CD8-positive, alpha-beta memory T cell (primary cell): ENCODE measurements around the gene GCNA. TPM values are rescaled to one million over a fixed set of nuclear protein-coding genes. Genes with fewer than 3 reads are reported as not detected.
"Not testable (repeated sequence)": the region's sequence is repeated elsewhere in the genome, so short reads cannot be mapped to it uniquely, and the experiment has no call there.

Experiments
- CTCF ChIA-PET: fragments of 350-600 bp; sonication (Branson Sonifier 250); formaldehyde crosslinking; loops from one replicate; lab custom pipeline; 2021; ENCODE audit warnings: antibody characterized with exemption; lab: Charles Lee
- POLR2A ChIA-PET: fragments of 350-600 bp; sonication (Branson Sonifier 250); formaldehyde crosslinking; loops from one replicate; lab custom pipeline; 2021; ENCODE audit warnings: antibody characterized with exemption; lab: Charles Lee
- DNase-seq, 5 donors: peaks; one replicate each; pipeline versions ENCODE4 v3.0.0 to v3.0.0-alpha.2; 2020 to 2022; ENCODE audit warnings: mixed read lengths in 1 of 5
- H3K27ac ChIP-seq: one replicate; pipeline ENCODE4 v1.7.0; 2013; ENCODE audit warnings: low read depth, mild to moderate bottlenecking, low read length, moderate library complexity
- H3K27me3 ChIP-seq: 2 replicates; pipeline ENCODE4 v1.7.0; 2013; ENCODE audit warnings: low read length, mild to moderate bottlenecking; ENCODE audit not compliant: insufficient read depth, poor library complexity, severe bottlenecking
- H3K36me3 ChIP-seq: 2 replicates; pipeline ENCODE4 v1.7.0; 2013; ENCODE audit warnings: mild to moderate bottlenecking, low read length, moderate library complexity; ENCODE audit not compliant: insufficient read depth
- H3K4me1 ChIP-seq: 2 replicates; pipeline ENCODE4 v1.7.0; 2013; ENCODE audit warnings: mild to moderate bottlenecking, low read length, moderate library complexity; ENCODE audit not compliant: insufficient read depth
- H3K4me3 ChIP-seq: 2 replicates; pipeline ENCODE4 v1.7.0; 2013; ENCODE audit warnings: mild to moderate bottlenecking, low read length
- H3K9me3 ChIP-seq: 2 replicates; pipeline ENCODE4 v1.7.0; 2013; ENCODE audit warnings: mild to moderate bottlenecking, low read length
- H3K27ac Mint-ChIP-seq, 8 donors: one replicate each; pipeline ENCODE4 v1.8.0; 2020 to 2021; ENCODE audit warnings: mixed read lengths in 8 of 8, mild to moderate bottlenecking in 6 of 8, inconsistent platforms in 3 of 8, moderate library complexity in 3 of 8
- H3K27me3 Mint-ChIP-seq, 2 donors: one replicate each; pipeline ENCODE4 v1.8.0; 2020 to 2021; ENCODE audit warnings: mixed read lengths in 2 of 2, mild to moderate bottlenecking in 1 of 2, moderate library complexity in 1 of 2
- H3K36me3 Mint-ChIP-seq, 3 donors: one replicate each; pipeline ENCODE4 v1.8.0; 2020 to 2021; ENCODE audit warnings: mixed read lengths in 3 of 3, inconsistent platforms in 1 of 3, mild to moderate bottlenecking in 1 of 3
- H3K4me1 Mint-ChIP-seq, 3 donors: one replicate each; pipeline ENCODE4 v1.8.0; 2020 to 2021; ENCODE audit warnings: mixed read lengths in 3 of 3, inconsistent platforms in 1 of 3, mild to moderate bottlenecking in 1 of 3
- H3K4me3 Mint-ChIP-seq, 7 donors: one replicate each; pipeline ENCODE4 v1.8.0; 2020 to 2021; ENCODE audit warnings: mixed read lengths in 7 of 7, mild to moderate bottlenecking in 6 of 7, moderate library complexity in 4 of 7, inconsistent platforms in 2 of 7
- H3K9me3 Mint-ChIP-seq, 5 donors: one replicate each; pipeline ENCODE4 v1.8.0; 2020 to 2022; ENCODE audit warnings: mixed read lengths in 5 of 5, mild to moderate bottlenecking in 3 of 5, moderate library complexity in 2 of 5, inconsistent platforms in 1 of 5
- polyA plus RNA-seq: library from polyadenylated mRNA; unstranded; fragments of 300-500 nt; fragmentation: Illumina TruSeq; gene quantifications from one replicate; pipeline ENCODE4 v1.2.3, GENCODE V29; 2021
- total RNA-seq, 2 experiments: library from RNA; stranded (reverse); gene quantifications; one replicate each; pipeline ENCODE4 v1.2.3, GENCODE V29; 2021

The GCNA gene
- total and polyA plus RNA-seq, 3 experiments from 2014 or later = 0.67 to 4.2 (median 3.9) TPM

GRCh38 chrX:71638409-71638808 lies 60.2 kb downstream of the GCNA start:
- H3K4me3 ChIP-seq = peak overlapping the region; percentile 28
- H3K4me1 Mint-ChIP-seq = peaks cover 4 to 15% (median 15%) of the 10 kb centered on the region in 3 donors
- POLR2A ChIA-PET = interaction anchor here (0.6 to 1.1 kb wide), 2 partner anchors 16 to 17 kb away, joined by 3 to 5 read pairs; no protein-coding TSS in a partner anchor
- no peaks in the 10 kb centered on the region for H3K36me3 ChIP-seq
- H3K36me3 Mint-ChIP-seq = no peaks in the 10 kb centered on the region
- H3K27ac ChIP-seq = no peak overlapping the region
- no peaks in the 10 kb centered on the region for H3K9me3 ChIP-seq
- H3K27me3 ChIP-seq = no peaks in the 10 kb centered on the region
- CTCF ChIA-PET = interaction anchor here (1.6 kb wide), 1 partner anchor 23 kb away, joined by 4 read pairs; no protein-coding TSS in a partner anchor
- no peak for DNase-seq
- no peak overlapping the region for H3K4me3 Mint-ChIP-seq
- H3K4me1 ChIP-seq = peaks cover 39% of the 10 kb centered on the region
- H3K27ac Mint-ChIP-seq = no peak overlapping the region
- H3K27me3 Mint-ChIP-seq = no peaks in the 10 kb centered on the region
- H3K9me3 Mint-ChIP-seq = no peaks in the 10 kb centered on the region

- ChIA-PET POLR2A (no interaction called here), CTCF (interaction anchor here (1.6 kb wide), 1 partner anchor 17 kb away, joined by 5 read pairs; no protein-coding TSS in a partner anchor)
- Mint-ChIP-seq H3K36me3 (no peaks in the 10 kb centered on the region), H3K9me3 (no peaks in the 10 kb centered on the region), H3K27ac (no peak overlapping the region), H3K4me3 (no peak overlapping the region), H3K27me3 (no peaks in the 10 kb centered on the region), H3K4me1 (peaks cover 4 to 15% (median 15%) of the 10 kb centered on the region in 3 donors)
- Histone ChIP-seq H3K27ac (no peak overlapping the region), H3K9me3 (no peaks in the 10 kb centered on the region), H3K27me3 (no peaks in the 10 kb centered on the region), H3K36me3 (no peaks in the 10 kb centered on the region), H3K4me1 (peaks cover 39% of the 10 kb centered on the region), H3K4me3 (no peak overlapping the region)
- peak in 2 of 5 donors; percentile 42 to 44 for DNase-seq
Observed at GRCh38 chrX:71640002-71640401, 61.8 kb downstream of the GCNA start.

- H3K27me3 ChIP-seq, DNase-seq, H3K9me3 Mint-ChIP-seq, H3K27me3 Mint-ChIP-seq, H3K36me3 ChIP-seq, POLR2A ChIA-PET, H3K4me3 ChIP-seq, H3K27ac ChIP-seq, H3K9me3 ChIP-seq, H3K4me3 Mint-ChIP-seq, H3K36me3 Mint-ChIP-seq, H3K4me1 ChIP-seq, CTCF ChIA-PET: not testable (repeated sequence)
- Mint-ChIP-seq H3K27ac (peak overlapping the region in 1 of 8 donors; percentile 91), H3K4me1 (peaks cover 8 to 11% (median 11%) of the 10 kb centered on the region in 3 donors)
Observed at GRCh38 chrX:71644406-71644805, 66.2 kb downstream of the GCNA start.

- Mint-ChIP-seq H3K36me3 (no peaks in the 10 kb centered on the region), H3K9me3 (no peaks in the 10 kb centered on the region), H3K4me3 (peak overlapping the region in 2 of 7 donors; percentile 17 to 29), H3K4me1 (peaks cover 14 to 24% (median 16%) of the 10 kb centered on the region in 3 donors), H3K27me3 (peaks cover 0 to 3% of the 10 kb centered on the region in 2 donors), H3K27ac (peak overlapping the region in 4 of 8 donors; percentile 54 to 87 (median 78))
- no peaks in the 10 kb centered on the region for H3K9me3 ChIP-seq
- ChIA-PET POLR2A (interaction anchor here (0.6 kb wide), 1 partner anchor 32 kb away, joined by 5 read pairs; no protein-coding TSS in a partner anchor), CTCF (interaction anchor here (0.9 to 4.8 kb wide), 5 partner anchors 17 to 113 kb away, joined by 3 to 35 read pairs (median 3); partner anchors contain the start of gene CXCR3)
- H3K4me1 ChIP-seq = no peaks in the 10 kb centered on the region
- no peaks in the 10 kb centered on the region for H3K27me3 ChIP-seq
- H3K4me3 ChIP-seq = no peak overlapping the region
- DNase-seq = peak in 3 of 5 donors; percentile 44 to 56 (median 46)
- no peaks in the 10 kb centered on the region for H3K36me3 ChIP-seq
- H3K27ac ChIP-seq = no peak overlapping the region
Observed at GRCh38 chrX:71650333-71650969, 72.2 kb downstream of the GCNA start.

GRCh38 chrX:71652405-71652804 lies 74.2 kb downstream of the GCNA start:
- Histone ChIP-seq H3K27me3 (no peaks in the 10 kb centered on the region), H3K27ac (no peak overlapping the region), H3K9me3 (no peaks in the 10 kb centered on the region), H3K4me3 (no peak overlapping the region), H3K4me1 (no peaks in the 10 kb centered on the region), H3K36me3 (no peaks in the 10 kb centered on the region)
- DNase-seq = peak; percentile 19 to 66 (median 51)
- ChIA-PET POLR2A (interaction anchor here (0.7 kb wide), 1 partner anchor 30 kb away, joined by 3 read pairs; no protein-coding TSS in a partner anchor), CTCF (interaction anchor here (1.0 to 4.8 kb wide), 6 partner anchors 26 to 120 kb away, joined by 3 to 35 read pairs (median 4); partner anchors contain the start of genes CXCR3 and OGT)
- Mint-ChIP-seq H3K36me3 (no peaks in the 10 kb centered on the region), H3K4me1 (peaks cover 14 to 23% (median 16%) of the 10 kb centered on the region in 3 donors), H3K4me3 (no peak overlapping the region), H3K27ac (peak overlapping the region in 2 of 8 donors; percentile 36 to 48), H3K27me3 (peaks cover 0 to 5% of the 10 kb centered on the region in 2 donors), H3K9me3 (no peaks in the 10 kb centered on the region)

GRCh38 chrX:71653344-71653743 lies 75.1 kb downstream of the GCNA start:
- no peaks in the 10 kb centered on the region for H3K9me3 Mint-ChIP-seq
- no peak overlapping the region for H3K4me3 Mint-ChIP-seq
- no peak overlapping the region for H3K4me3 ChIP-seq
- H3K27me3 ChIP-seq = no peaks in the 10 kb centered on the region
- H3K36me3 Mint-ChIP-seq = no peaks in the 10 kb centered on the region
- ChIA-PET CTCF (interaction anchor here (4.8 kb wide), 1 partner anchor 30 kb away, joined by 24 read pairs; no protein-coding TSS in a partner anchor), POLR2A (no interaction called here)
- no peak for DNase-seq
- H3K27me3 Mint-ChIP-seq = peaks cover 0 to 8% of the 10 kb centered on the region in 2 donors
- no peaks in the 10 kb centered on the region for H3K9me3 ChIP-seq
- no peaks in the 10 kb centered on the region for H3K4me1 ChIP-seq
- no peak overlapping the region for H3K27ac ChIP-seq
- H3K4me1 Mint-ChIP-seq = peaks cover 14 to 21% (median 16%) of the 10 kb centered on the region in 3 donors
- H3K27ac Mint-ChIP-seq = peak overlapping the region in 1 of 8 donors; percentile 29
- H3K36me3 ChIP-seq = no peaks in the 10 kb centered on the region

GRCh38 chrX:71657267-71657666 lies 79.0 kb downstream of the GCNA start:
- Histone ChIP-seq H3K36me3 (no peaks in the 10 kb centered on the region), H3K27me3 (no peaks in the 10 kb centered on the region), H3K4me1 (peaks cover 2% of the 10 kb centered on the region), H3K27ac (no peak overlapping the region), H3K4me3 (no peak overlapping the region), H3K9me3 (no peaks in the 10 kb centered on the region)
- Mint-ChIP-seq H3K9me3 (no peaks in the 10 kb centered on the region), H3K27ac (no peak overlapping the region), H3K4me1 (peaks cover 3 to 8% (median 7%) of the 10 kb centered on the region in 3 donors), H3K4me3 (no peak overlapping the region), H3K36me3 (no peaks in the 10 kb centered on the region), H3K27me3 (peaks cover 0 to 14% of the 10 kb centered on the region in 2 donors)
- POLR2A ChIA-PET = interaction anchor here (0.6 kb wide), 1 partner anchor 45 kb away, joined by 19 read pairs; no protein-coding TSS in a partner anchor
- DNase-seq = no peak
- CTCF ChIA-PET = no interaction called here

GRCh38 chrX:71659342-71659741 lies 81.1 kb downstream of the GCNA start:
- CTCF ChIA-PET = no interaction called here

More at GRCh38 chrX:71659342-71659741, 81.1 kb downstream of the GCNA start:
- H3K36me3 Mint-ChIP-seq = no peaks in the 10 kb centered on the region
- peaks cover 15 to 19% (median 18%) of the 10 kb centered on the region in 3 donors for H3K4me1 Mint-ChIP-seq
- H3K36me3 ChIP-seq = no peaks in the 10 kb centered on the region
- H3K4me3 ChIP-seq = no peak overlapping the region
- no peaks in the 10 kb centered on the region for H3K9me3 ChIP-seq
- POLR2A ChIA-PET = no interaction called here
- no peak for DNase-seq
- no peak overlapping the region for H3K27ac ChIP-seq
- H3K27ac Mint-ChIP-seq = no peak overlapping the region
- no peaks in the 10 kb centered on the region for H3K27me3 ChIP-seq
- H3K4me1 ChIP-seq = peaks cover 14% of the 10 kb centered on the region
- no peaks in the 10 kb centered on the region for H3K9me3 Mint-ChIP-seq
- H3K27me3 Mint-ChIP-seq = peaks cover 0 to 15% of the 10 kb centered on the region in 2 donors
- no peak overlapping the region for H3K4me3 Mint-ChIP-seq
